CD4-positive, alpha-beta T cell (primary cell): Measurements from ENCODE around the gene TSPAN8. TPM values are rescaled to one million over a fixed set of nuclear protein-coding genes. Genes with fewer than 3 reads are reported as not detected.

ENCODE experiments used
- ATAC-seq: fragments of 200-7000 bp; cut with Tn5 transposase; one replicate; pipeline ENCODE4 v1.10.0; 2022; ENCODE audit warnings: mild to moderate bottlenecking; ENCODE audit not compliant: poor library complexity
- CTCF ChIA-PET: fragments of 350-600 bp; sonication (Branson Sonifier 250); formaldehyde crosslinking; loops from one replicate; lab custom pipeline; 2021; ENCODE audit warnings: antibody characterized with exemption, inconsistent platforms; lab: Charles Lee
- POLR2A ChIA-PET: fragments of 350-600 bp; sonication (Branson Sonifier 250); formaldehyde crosslinking; loops from one replicate; lab custom pipeline; 2021; ENCODE audit warnings: antibody characterized with exemption, inconsistent platforms; lab: Charles Lee
- DNase-seq, 14 experiments: peaks; one replicate each; pipeline ENCODE4 v3.0.0-alpha.2; 2013 to 2020; ENCODE audit warnings: mixed read lengths in 2 of 14
- H3K27ac ChIP-seq, 2 donors: one replicate each; pipeline versions ENCODE4 v1.5.1 to v1.7.0; 2013; ENCODE audit warnings: low read length in 2 of 2, low read depth in 1 of 2, mild to moderate bottlenecking in 1 of 2
- H3K27me3 ChIP-seq, 2 experiments: 1 replicate in 1 of 2; 2 replicates in 1 of 2; pipeline versions ENCODE4 v1.6.1 to v1.7.0; 2013; ENCODE audit warnings: low read length in 2 of 2, control low read depth in 1 of 2, mild to moderate bottlenecking in 1 of 2, moderate library complexity in 1 of 2; ENCODE audit not compliant: insufficient read depth in 2 of 2, control insufficient read depth in 1 of 2
- H3K36me3 ChIP-seq: one replicate; pipeline ENCODE4 v1.6.1; 2013; ENCODE audit warnings: low read length, control low read depth; ENCODE audit not compliant: insufficient read depth
- H3K4me1 ChIP-seq: one replicate; pipeline ENCODE4 v1.6.1; 2013; ENCODE audit warnings: low read length, control low read depth; ENCODE audit not compliant: insufficient read depth
- H3K4me3 ChIP-seq: one replicate; pipeline ENCODE4 v1.5.1; 2013; ENCODE audit warnings: mild to moderate bottlenecking, low read length, moderate library complexity
- H3K9me3 ChIP-seq, 2 experiments: 1 replicate in 1 of 2; 2 replicates in 1 of 2; pipeline versions ENCODE4 v1.6.1 to v1.7.0; 2013; ENCODE audit warnings: low read length in 2 of 2, mild to moderate bottlenecking in 2 of 2, control low read depth in 1 of 2, moderate library complexity in 1 of 2; ENCODE audit not compliant: control insufficient read depth in 1 of 2, insufficient read depth in 1 of 2
- H3K27ac Mint-ChIP-seq: one replicate; pipeline ENCODE4 v1.8.0; 2020; ENCODE audit warnings: mixed read lengths
- H3K27me3 Mint-ChIP-seq: one replicate; pipeline ENCODE4 v1.8.0; 2021; ENCODE audit warnings: mixed read lengths
- H3K36me3 Mint-ChIP-seq: one replicate; pipeline ENCODE4 v1.8.0; 2021; ENCODE audit warnings: low read depth, mixed read lengths
- H3K4me1 Mint-ChIP-seq: one replicate; pipeline ENCODE4 v1.8.0; 2021; ENCODE audit warnings: low read depth, mixed read lengths
- H3K4me3 Mint-ChIP-seq: one replicate; pipeline ENCODE4 v1.8.0; 2020; ENCODE audit warnings: mild to moderate bottlenecking, mixed read lengths
- H3K9me3 Mint-ChIP-seq: one replicate; pipeline ENCODE4 v1.8.0; 2020; ENCODE audit warnings: mixed read lengths
- intact Hi-C, 2 experiments: fragments of 100-400 bp; cut with DNase I in 1 of 2; cut with micrococcal nuclease in 1 of 2; formaldehyde crosslinking; loops; one replicate each; pipeline versions ENCODE4 v1.15.1 to v1.9.0; 2023 to 2025; cut with DNase I, micrococcal nuclease
- total RNA-seq, 174 experiments: library from RNA in 2 of 174; stranded (reverse) in 2 of 174; gene quantifications; one replicate each; pipeline ENCODE4 v1.2.3 and lab custom pipeline; 2021 to 2026
- TF ChIP-seq, protein P1 (sequence below): fragments of 200-600 bp; IDR thresholded peaks from one replicate; pipeline ENCODE4 v1.8.0; 2022; ENCODE audit warnings: antibody characterized with exemption, mild to moderate bottlenecking

The TSPAN8 gene
- total RNA-seq, 2 experiments from 2014 or later, result not detected

DNA sequence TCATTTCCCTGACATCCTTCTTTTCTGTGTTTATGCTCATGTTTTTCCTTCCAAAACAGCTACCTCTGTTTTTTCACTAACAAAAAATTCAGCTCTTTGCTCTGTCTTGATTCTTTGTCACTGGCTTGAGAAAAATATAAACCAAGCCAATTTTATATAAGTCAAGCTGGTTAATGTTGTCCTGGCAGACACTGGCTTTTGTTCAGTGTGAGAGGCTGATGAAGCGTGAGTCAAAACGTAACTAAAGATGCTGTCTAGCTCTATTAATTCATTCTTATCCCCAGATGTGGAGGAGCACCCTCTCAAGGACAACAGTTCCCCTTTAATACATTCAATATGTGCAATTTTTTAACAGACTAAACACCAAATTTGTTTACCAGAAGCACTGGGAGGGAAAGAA, 15.8 kb downstream of the TSPAN8 start:
- peaks cover 0 to 3% of the 10 kb centered on the region in 2 experiments for H3K9me3 ChIP-seq
- H3K36me3 ChIP-seq, result no peaks in the 10 kb centered on the region
- no peaks in the 10 kb centered on the region for H3K36me3 Mint-ChIP-seq
- no peak overlapping the region for H3K4me3 ChIP-seq
- no peaks in the 10 kb centered on the region for H3K27me3 Mint-ChIP-seq
- ATAC-seq (no peak), DNase-seq (no peak)
- TF ChIP-seq, protein P1, sequence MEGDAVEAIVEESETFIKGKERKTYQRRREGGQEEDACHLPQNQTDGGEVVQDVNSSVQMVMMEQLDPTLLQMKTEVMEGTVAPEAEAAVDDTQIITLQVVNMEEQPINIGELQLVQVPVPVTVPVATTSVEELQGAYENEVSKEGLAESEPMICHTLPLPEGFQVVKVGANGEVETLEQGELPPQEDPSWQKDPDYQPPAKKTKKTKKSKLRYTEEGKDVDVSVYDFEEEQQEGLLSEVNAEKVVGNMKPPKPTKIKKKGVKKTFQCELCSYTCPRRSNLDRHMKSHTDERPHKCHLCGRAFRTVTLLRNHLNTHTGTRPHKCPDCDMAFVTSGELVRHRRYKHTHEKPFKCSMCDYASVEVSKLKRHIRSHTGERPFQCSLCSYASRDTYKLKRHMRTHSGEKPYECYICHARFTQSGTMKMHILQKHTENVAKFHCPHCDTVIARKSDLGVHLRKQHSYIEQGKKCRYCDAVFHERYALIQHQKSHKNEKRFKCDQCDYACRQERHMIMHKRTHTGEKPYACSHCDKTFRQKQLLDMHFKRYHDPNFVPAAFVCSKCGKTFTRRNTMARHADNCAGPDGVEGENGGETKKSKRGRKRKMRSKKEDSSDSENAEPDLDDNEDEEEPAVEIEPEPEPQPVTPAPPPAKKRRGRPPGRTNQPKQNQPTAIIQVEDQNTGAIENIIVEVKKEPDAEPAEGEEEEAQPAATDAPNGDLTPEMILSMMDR, result no peak
- H3K4me1 ChIP-seq, result no peaks in the 10 kb centered on the region
- no peak overlapping the region for H3K27ac ChIP-seq
- H3K27ac Mint-ChIP-seq, result no peak overlapping the region
- intact Hi-C loops, result no loop called here
- POLR2A ChIA-PET, result no interaction called here
- no peaks in the 10 kb centered on the region for H3K27me3 ChIP-seq
- H3K4me1 Mint-ChIP-seq, result no peaks in the 10 kb centered on the region
- H3K4me3 Mint-ChIP-seq, result no peak overlapping the region
- no peaks in the 10 kb centered on the region for H3K9me3 Mint-ChIP-seq
- CTCF ChIA-PET, result no interaction called here

DNA sequence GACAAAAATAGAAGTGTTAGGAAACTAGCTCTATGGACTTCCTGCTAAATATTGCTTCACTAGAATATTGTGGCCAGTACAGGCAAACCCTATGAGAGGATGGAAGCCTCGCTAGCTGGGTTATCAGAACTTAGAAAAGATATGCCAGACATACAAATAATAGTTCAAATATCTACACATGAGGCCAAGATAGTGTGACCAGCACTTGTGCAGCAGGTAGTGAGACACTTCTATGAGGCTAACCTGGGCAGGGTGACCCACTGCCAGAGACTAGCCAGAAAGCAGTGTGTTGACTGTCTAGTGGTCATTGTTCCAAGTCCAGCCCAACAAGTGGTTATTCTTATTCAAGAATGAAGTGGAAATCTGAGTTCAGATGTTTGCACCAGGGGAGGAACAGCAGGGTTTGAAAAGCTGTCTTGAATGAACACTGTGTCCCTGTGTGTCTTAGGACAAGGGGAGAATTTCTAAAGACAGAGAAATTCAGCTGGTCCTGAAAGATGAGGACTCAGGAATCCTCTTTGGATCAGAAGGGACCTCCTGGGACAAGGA, 16.3 kb downstream of the TSPAN8 start:
- POLR2A ChIA-PET, result no interaction called here
- H3K4me1 Mint-ChIP-seq, result no peaks in the 10 kb centered on the region
- no peak overlapping the region for H3K27ac Mint-ChIP-seq
- DNase-seq, result no peak
- CTCF ChIA-PET, result no interaction called here
- no peak overlapping the region for H3K4me3 ChIP-seq
- no peaks in the 10 kb centered on the region for H3K9me3 Mint-ChIP-seq
- no peak overlapping the region for H3K4me3 Mint-ChIP-seq
- H3K27ac ChIP-seq, result no peak overlapping the region
- H3K27me3 Mint-ChIP-seq, result no peaks in the 10 kb centered on the region
- no peak for ATAC-seq
- intact Hi-C loops, result no loop called here
- H3K36me3 Mint-ChIP-seq, result no peaks in the 10 kb centered on the region
- TF ChIP-seq, protein P1, result no peak
- no peaks in the 10 kb centered on the region for H3K27me3 ChIP-seq
- H3K9me3 ChIP-seq, result peaks cover 0 to 3% of the 10 kb centered on the region in 2 experiments
- no peaks in the 10 kb centered on the region for H3K36me3 ChIP-seq
- H3K4me1 ChIP-seq, result no peaks in the 10 kb centered on the region

DNA sequence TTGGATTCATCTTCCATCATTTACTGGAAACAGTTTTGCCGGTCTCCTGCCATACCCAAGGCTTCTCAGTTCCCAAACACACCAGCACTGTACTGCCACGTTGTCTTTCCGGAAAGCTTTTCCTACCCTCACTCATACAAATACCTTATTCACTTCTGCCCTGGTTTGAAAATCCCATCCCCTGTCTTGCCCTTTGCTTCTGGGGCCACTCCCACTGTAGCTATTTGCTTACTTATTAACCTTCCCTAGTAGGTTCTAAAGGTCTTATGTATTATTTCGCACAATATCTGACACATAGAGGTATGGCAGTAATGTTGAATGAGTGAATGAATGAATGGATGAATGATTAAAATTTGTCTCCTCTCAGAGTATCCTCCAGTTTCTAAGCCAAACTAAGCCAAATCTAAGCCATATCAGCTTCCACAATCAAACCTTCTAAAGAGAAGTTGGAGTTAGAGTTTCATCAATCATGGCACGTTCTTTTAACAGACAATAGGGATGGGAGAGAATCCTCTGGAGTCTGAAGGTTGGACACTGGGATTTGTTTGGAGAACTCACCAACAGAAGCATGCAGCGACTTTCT, 18.6 kb downstream of the TSPAN8 start:
- Histone ChIP-seq H3K27me3 (no peaks in the 10 kb centered on the region), H3K4me1 (no peaks in the 10 kb centered on the region), H3K27ac (no peak overlapping the region), H3K9me3 (peaks cover 0 to 3% of the 10 kb centered on the region in 2 experiments), H3K4me3 (no peak overlapping the region), H3K36me3 (no peaks in the 10 kb centered on the region)
- ChIA-PET POLR2A (no interaction called here), CTCF (no interaction called here)
- Mint-ChIP-seq H3K4me1 (no peaks in the 10 kb centered on the region), H3K9me3 (no peaks in the 10 kb centered on the region), H3K27ac (no peak overlapping the region), H3K4me3 (no peak overlapping the region), H3K27me3 (no peaks in the 10 kb centered on the region), H3K36me3 (no peaks in the 10 kb centered on the region)
- intact Hi-C loops, result no loop called here
- TF ChIP-seq, protein P1, result no peak
- ATAC-seq, result no peak
- DNase-seq, result no peak
